ENCODE data around the gene AK5.

Gene AK5

GRCh38 chr1:77339326-77339725 is 57.5 kb downstream of the AK5 start:
- no peaks in the 10 kb centered on the region for H3K27me3 ChIP-seq (ENCODE audit: control insufficient read depth, insufficient read depth, low read length)
- H3K27ac ChIP-seq: no peak overlapping the region
- H3K79me2 ChIP-seq: no peaks in the 10 kb centered on the region
- H3K4me2 ChIP-seq (ENCODE audit: low read length): no peak overlapping the region
- H3K9ac ChIP-seq: no peak overlapping the region
- H3K9me3 ChIP-seq (ENCODE audit: control insufficient read depth, low read length): no peaks in the 10 kb centered on the region
- H3K36me3 ChIP-seq (ENCODE audit: control insufficient read depth, insufficient read depth, low read length): no peaks in the 10 kb centered on the region
- H3K4me1 ChIP-seq: no peaks in the 10 kb centered on the region
- H2AFZ ChIP-seq: no peak overlapping the region
- no peak overlapping the region for H3K4me3 ChIP-seq (ENCODE audit: low read depth, low read length)
- TF ChIP-seq CTCF (IDR thresholded peaks at IDR 0.05): no peak

DNA sequence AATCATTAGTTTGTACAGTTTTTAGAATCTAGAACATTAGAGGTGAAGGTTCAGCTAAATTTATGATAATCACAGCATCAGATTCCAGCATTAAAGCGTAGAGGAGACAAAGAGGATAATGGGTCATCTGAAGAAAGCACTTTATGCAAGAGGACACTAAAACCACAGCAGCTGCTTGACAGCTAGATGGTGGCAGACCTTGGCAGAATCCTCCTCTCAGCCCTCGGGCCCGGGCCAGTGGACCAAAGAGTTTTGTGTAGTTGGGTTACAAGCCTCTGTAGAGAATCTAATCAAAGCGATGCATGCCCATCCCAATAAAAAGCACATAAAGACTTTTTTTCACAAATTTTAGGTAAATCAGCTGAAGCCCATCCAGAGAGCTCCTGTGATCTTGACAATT is 59.4 kb downstream of the AK5 start:
- TF ChIP-seq CTCF (IDR thresholded peaks at IDR 0.05): no peak
- no peak overlapping the region for H3K27ac ChIP-seq
- H3K9me3 ChIP-seq (ENCODE audit: control insufficient read depth, low read length): no peaks in the 10 kb centered on the region
- H3K4me3 ChIP-seq (ENCODE audit: low read depth, low read length): no peak overlapping the region
- no peaks in the 10 kb centered on the region for H3K27me3 ChIP-seq (ENCODE audit: control insufficient read depth, insufficient read depth, low read length)
- no peaks in the 10 kb centered on the region for H3K4me1 ChIP-seq
- H3K36me3 ChIP-seq (ENCODE audit: control insufficient read depth, insufficient read depth, low read length): no peaks in the 10 kb centered on the region
- no peak overlapping the region for H3K4me2 ChIP-seq (ENCODE audit: low read length)
- no peaks in the 10 kb centered on the region for H3K79me2 ChIP-seq
- no peak overlapping the region for H3K9ac ChIP-seq
- H2AFZ ChIP-seq: no peak overlapping the region

DNA sequence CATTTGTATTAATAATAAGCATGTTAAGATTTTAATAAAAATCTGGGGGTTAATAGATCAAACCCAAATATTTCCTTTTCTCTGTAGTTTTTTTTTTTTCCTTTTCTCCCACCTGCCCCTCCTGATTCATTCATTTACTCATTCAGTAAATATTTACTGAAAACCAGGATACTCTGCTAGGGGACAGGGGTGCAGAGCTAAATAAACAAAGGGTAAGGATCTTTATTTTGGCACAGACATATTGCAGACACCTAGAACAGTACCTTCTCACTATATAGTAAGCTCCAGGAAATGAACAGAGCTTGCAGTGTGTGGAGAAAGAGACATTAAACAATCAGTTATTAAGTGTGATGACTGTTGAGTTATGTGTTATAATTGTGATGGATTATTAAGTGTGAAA is 60.9 kb downstream of the AK5 start:
- Histone ChIP-seq H3K9ac (no peak overlapping the region), H3K79me2 (no peaks in the 10 kb centered on the region), H3K36me3 (ENCODE audit: control insufficient read depth, insufficient read depth, low read length) (no peaks in the 10 kb centered on the region), H3K27me3 (ENCODE audit: control insufficient read depth, insufficient read depth, low read length) (no peaks in the 10 kb centered on the region), H3K4me1 (no peaks in the 10 kb centered on the region), H3K27ac (no peak overlapping the region), H3K4me2 (ENCODE audit: low read length) (no peak overlapping the region), H3K9me3 (ENCODE audit: control insufficient read depth, low read length) (no peaks in the 10 kb centered on the region), H3K4me3 (ENCODE audit: low read depth, low read length) (no peak overlapping the region), H2AFZ (no peak overlapping the region)
- TF ChIP-seq CTCF (IDR thresholded peaks at IDR 0.05): no peak

GRCh38 chr1:77347646-77348045 is 65.8 kb downstream of the AK5 start:
- Histone ChIP-seq H3K4me3 (ENCODE audit: low read depth, low read length) (no peak overlapping the region), H3K4me2 (ENCODE audit: low read length) (no peak overlapping the region), H3K27me3 (ENCODE audit: control insufficient read depth, insufficient read depth, low read length) (no peaks in the 10 kb centered on the region), H3K9ac (no peak overlapping the region), H3K4me1 (no peaks in the 10 kb centered on the region), H3K9me3 (ENCODE audit: control insufficient read depth, low read length) (no peaks in the 10 kb centered on the region), H3K36me3 (ENCODE audit: control insufficient read depth, insufficient read depth, low read length) (no peaks in the 10 kb centered on the region), H3K27ac (no peak overlapping the region), H3K79me2 (no peaks in the 10 kb centered on the region), H2AFZ (no peak overlapping the region)
- TF ChIP-seq CTCF (IDR thresholded peaks at IDR 0.05): no peak

DNA sequence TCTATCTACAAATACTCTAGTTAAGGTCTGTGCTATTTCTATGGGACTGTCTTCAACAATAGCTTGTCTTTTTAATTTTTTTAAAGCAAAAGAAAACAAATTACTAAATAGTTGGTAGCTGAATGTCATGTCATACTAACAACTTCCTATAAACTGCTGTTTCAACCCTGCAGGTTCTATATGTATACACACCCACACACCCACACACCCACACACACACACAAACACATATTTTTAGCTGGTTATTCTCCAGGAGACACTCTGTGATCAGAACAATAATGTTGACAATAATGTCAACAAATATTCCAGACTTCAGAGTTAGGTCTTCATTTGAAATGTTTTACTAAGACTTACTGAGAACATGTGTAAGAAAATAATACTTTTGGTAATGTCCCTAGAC is 66.7 kb downstream of the AK5 start:
- H3K9ac ChIP-seq: no peak overlapping the region
- H3K36me3 ChIP-seq (ENCODE audit: control insufficient read depth, insufficient read depth, low read length): no peaks in the 10 kb centered on the region
- no peak for TF ChIP-seq CTCF (IDR thresholded peaks at IDR 0.05)
- no peaks in the 10 kb centered on the region for H3K4me1 ChIP-seq
- no peak overlapping the region for H3K4me2 ChIP-seq (ENCODE audit: low read length)
- H3K4me3 ChIP-seq (ENCODE audit: low read depth, low read length): no peak overlapping the region
- no peak overlapping the region for H3K27ac ChIP-seq
- no peaks in the 10 kb centered on the region for H3K79me2 ChIP-seq
- no peak overlapping the region for H2AFZ ChIP-seq
- no peaks in the 10 kb centered on the region for H3K9me3 ChIP-seq (ENCODE audit: control insufficient read depth, low read length)
- no peaks in the 10 kb centered on the region for H3K27me3 ChIP-seq (ENCODE audit: control insufficient read depth, insufficient read depth, low read length)
